NCI-H2196 treated with DMSO at 0.1 percent for 48 hours (cell line): ENCODE measurements around the gene CAMTA1.

Source experiments
- DNase-seq: peaks from one replicate; lab custom pipeline; 2025; ENCODE audit not compliant: unreplicated experiment; lab: John Stamatoyannopoulos, UW

The CAMTA1 gene

DNA sequence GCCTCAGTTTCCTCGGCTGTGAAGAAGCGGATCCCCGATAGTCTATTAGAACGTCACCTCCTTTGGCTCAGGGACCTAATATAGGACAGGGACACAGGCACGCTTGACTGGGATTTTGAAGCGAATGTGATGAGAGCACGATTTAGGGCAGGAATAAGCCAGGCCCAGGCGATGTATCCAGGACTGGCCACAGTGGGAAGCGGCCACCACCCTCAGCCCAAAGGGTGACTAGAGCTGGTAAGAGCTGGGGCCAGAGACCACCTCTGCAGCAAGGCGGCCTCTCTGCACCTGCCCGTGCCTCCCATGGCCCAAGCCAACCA lies 885.9 kb downstream of the CAMTA1 start:
- DNase-seq = no peak

GRCh38 chr1:7671676-7672075 lies 886.4 kb downstream of the CAMTA1 start:
- no peak for DNase-seq

GRCh38 chr1:7672864-7673263 lies 887.6 kb downstream of the CAMTA1 start:
- no peak for DNase-seq

- no peak for DNase-seq
Observed at GRCh38 chr1:7674972-7675371, 889.7 kb downstream of the CAMTA1 start.

- no peak for DNase-seq
Observed at GRCh38 chr1:7675431-7676273, 890.4 kb downstream of the CAMTA1 start.

DNA sequence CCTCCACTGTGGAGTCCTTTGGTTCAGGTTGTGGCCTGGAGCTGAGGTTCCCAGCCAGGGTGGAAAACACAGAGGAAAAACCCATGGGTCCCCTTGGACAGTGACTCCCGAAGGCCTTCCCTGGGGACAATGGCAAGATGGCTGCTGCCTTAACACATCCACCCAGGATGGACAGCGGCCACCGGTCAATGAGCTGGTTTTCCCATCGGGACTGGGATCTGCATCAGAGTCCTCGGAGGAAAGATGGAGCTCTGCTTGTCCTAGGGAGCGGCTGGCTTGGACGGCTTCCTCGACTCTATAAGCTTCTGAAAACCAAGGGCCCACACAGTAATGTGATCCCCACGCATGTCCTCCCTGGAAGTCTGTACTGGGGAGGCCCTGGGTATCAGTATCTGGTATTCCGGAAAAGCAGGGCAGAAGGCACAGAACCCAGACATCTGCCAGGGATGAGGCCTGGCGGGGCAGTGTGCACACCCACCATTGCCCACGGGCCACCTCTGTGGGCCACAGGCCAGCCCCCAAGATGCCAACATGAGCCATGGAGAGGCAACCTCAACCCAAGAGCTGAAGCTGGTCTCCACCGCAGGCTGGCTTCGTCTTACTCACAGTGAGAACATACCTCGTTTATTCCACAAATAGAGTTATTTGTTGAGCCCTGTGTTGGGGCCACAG lies 891.2 kb downstream of the CAMTA1 start:
- DNase-seq = no peak

DNA sequence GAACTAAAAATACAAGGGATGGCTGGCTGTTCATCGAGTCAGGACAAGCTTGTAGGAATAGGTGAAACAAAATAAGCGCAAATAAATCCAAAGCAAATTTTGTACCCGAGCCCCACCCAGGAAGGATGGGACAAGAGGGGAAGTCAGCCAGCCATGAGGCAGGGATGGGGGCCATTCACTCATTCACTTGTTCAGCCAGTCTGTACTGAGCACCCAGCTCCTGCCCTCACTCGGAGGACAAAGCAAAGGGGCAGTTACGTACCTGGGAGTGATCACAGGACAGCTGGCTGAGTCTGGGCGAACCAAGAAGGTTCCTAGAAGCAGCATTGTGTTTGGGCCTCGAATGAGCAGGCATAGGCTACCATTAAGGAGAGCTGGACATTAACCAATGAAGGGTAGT lies 891.9 kb downstream of the CAMTA1 start:
- DNase-seq = no peak

GRCh38 chr1:7677815-7678214 lies 892.6 kb downstream of the CAMTA1 start:
- DNase-seq = no peak

DNA sequence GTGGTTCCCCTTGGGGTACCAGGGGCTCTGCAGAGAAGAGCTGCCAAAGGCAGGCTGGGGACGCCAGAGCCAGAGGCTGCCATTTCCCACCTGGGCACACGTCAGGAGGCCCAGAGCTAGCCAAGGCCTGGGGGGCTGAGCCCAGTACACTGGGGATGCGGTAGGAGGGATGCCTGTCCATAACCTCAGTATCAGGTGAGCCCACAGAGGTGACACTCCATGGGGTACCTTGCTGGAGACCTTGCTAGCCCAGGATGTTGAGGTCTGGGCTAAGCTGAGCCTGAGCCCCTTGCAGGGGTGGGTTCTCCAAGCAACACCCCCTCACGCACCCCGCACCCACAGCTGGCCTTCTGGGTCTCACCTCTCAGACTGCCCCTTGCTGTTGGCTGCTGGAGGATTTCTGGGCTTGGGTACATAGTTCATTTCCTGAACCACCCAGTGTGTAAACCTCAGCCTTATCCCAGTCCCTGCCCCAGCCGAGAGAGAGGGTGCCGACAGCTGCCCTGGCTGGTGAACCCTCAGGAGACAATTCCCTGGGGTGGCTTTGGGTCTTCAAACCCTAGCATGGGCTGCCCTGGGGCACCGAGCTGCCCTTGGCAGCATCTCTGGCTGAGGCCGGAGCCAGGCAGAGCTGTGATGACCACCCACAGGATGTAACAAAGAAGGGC lies 893.4 kb downstream of the CAMTA1 start:
- no peak for DNase-seq

GRCh38 chr1:7679159-7679872 lies 894.1 kb downstream of the CAMTA1 start:
- no peak for DNase-seq

GRCh38 chr1:7679873-7680206 lies 894.6 kb downstream of the CAMTA1 start:
- no peak for DNase-seq

DNA sequence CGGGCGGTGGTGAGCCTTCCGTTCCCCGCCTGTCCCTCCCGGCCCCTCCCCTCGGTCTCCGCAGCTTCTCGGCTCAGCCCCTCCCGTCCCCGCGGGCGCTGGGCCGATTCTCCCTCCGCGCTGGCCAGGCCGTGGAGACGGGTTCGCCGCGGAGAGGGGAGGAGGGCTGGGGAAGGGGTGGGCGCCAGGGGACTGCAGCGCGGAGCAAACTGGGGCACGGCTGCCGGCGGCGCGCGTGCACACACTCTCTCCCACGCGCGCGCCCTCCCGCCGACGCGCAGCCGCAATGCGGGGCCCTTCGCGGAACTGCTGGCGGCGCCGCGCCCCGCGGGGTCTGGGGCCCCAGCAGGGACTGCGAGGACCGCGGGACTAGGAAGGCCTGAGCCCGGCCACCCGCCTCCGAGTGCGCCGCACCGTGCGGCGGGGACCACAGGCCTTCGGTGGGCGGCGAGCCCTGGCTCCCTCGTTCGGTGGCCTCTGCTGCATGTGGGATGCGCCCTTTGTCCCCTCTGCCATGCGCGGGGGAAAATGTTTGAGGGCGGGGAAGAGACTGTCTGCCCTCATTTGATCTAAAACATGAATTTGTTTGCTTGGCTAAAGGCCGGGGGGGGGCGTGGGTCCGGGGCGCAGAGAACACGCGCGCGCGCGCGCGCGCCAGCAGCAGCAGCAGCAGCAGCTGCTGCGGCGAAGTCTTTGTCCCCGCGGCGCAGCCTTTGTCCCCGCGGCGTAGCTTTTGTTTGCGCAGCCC lies 895.1 kb downstream of the CAMTA1 start:
- peak; percentile 58 for DNase-seq

- no peak for DNase-seq
Observed at GRCh38 chr1:7680955-7681268, 895.7 kb downstream of the CAMTA1 start.

DNA sequence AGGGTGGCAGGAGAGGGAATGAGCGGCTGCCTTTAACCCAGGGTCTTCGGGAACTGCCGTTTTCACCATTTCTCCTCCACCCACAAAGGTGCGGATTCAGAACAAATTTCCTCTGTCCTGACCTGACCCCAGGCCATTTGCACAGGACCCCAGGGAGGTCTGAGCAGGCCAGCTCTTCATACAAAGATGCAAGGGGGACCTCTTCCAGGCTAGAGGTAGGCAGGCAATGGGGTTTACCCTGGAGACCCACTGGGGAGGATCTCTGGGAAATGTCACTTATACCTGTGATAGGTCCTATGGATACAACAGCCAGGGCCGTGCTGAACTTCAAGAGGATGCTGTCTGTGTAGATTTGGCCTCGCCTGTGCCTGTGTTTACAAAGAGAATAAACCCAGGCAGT lies 896.1 kb downstream of the CAMTA1 start:
- DNase-seq = no peak

DNA sequence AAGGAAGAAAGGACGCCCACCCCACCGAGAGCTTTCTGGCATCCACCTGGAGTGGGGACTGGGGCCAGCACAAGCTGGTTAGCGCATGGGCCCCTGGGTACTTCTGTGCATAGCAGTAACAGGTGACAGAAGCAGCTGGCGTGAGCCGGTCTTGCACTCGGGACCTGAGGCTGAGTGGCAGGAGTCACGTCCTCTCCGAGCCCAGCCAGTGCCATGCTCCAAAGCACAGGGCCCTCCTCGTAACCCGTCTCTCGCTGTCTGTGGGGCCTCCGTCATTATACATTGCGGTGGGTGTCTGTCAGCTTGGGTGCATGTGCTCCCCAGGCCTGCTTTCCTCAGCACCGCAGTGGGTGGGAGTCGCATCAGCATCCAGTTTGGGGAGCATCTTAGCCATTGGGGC lies 898.3 kb downstream of the CAMTA1 start:
- no peak for DNase-seq

GRCh38 chr1:7684132-7684531 lies 898.9 kb downstream of the CAMTA1 start:
- DNase-seq = no peak

- DNase-seq = no peak
Observed at GRCh38 chr1:7684861-7685635, 899.8 kb downstream of the CAMTA1 start.

DNA sequence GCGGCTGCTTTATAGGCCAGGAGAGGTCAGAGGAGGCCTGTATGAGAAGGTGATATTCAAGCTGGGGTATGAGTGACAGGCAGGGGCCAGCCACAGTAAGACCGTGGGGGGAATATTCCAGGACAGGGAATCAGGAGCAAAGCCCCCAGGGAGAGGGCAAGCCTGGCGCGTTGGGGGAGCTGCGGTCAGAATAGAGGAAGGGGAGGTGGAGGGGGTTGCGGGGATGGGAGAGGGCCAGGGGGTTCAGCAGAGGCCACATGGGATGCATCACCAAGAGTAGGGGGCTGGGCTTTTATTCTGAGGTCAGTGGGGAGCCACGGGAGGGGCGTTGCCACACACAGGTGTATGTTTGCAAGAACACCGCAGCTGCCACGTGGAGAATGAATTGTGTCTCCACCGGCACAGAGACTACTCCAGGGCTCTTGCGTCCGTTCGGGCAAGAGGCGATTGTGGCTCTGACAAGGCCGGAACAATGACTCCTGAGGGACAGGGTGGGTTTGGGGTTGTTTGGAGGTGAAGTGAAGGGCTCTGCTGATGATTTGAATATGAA lies 901.1 kb downstream of the CAMTA1 start:
- no peak for DNase-seq

DNA sequence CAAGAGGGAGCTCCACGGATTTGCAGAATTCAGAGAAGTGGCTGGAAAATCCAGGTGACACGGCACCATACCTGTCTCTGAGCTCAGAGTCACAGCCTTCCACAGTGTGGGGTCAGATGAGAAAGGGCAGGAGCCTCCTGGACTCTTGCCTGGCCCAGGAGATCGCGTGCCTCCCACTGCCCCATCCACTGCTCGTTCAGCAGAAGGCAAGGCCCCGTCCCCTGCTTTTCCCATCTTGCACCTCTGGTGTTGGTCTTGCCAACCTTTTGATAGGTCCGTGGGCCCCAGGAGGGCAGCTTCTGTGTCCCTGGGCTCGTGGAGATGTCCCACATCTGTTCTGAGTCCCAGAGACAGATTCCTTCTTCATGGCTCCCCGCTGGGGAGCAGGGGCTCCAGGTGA lies 902.2 kb downstream of the CAMTA1 start:
- DNase-seq = no peak

- no peak for DNase-seq
Observed at GRCh38 chr1:7688659-7689058, 903.4 kb downstream of the CAMTA1 start.
